Heart left ventricle (tissue), 16 donors: ENCODE results near the gene CPE. TPM values are rescaled to one million over a fixed set of nuclear protein-coding genes. Genes with fewer than 3 reads are reported as not detected.
"Not testable (repeated sequence)": the region's sequence is repeated elsewhere in the genome, so short reads cannot be mapped to it uniquely, and the experiment has no call there.

Experiments used
- ATAC-seq, 4 donors: fragments of 200-7000 bp; cut with Tn5 transposase; one replicate each; pipeline ENCODE4 v1.9.1; 2020 to 2022; ENCODE audit warnings: moderate library complexity in 4 of 4, mild to moderate bottlenecking in 3 of 4, moderate number of reproducible peaks in 1 of 4
- DNase-seq, 5 donors: peaks; one replicate each; pipeline ENCODE4 v3.0.0-alpha.2; 2020
- H3K27ac ChIP-seq, 12 donors: fragments of 200-600 bp; sonication (generic) in 4 of 12; one replicate each; pipeline versions ENCODE4 v1.5.0 to v1.8.0; 2016 to 2022; ENCODE audit warnings: mild to moderate bottlenecking in 2 of 12
- H3K27me3 ChIP-seq, 9 donors: fragments of 200-600 bp; sonication (generic) in 2 of 9; one replicate each; pipeline versions ENCODE4 v1.5.1 to v1.8.0; 2016 to 2022; ENCODE audit warnings: mild to moderate bottlenecking in 3 of 9
- H3K36me3 ChIP-seq, 9 donors: fragments of 200-600 bp; sonication (generic) in 2 of 9; one replicate each; pipeline versions ENCODE4 v1.5.0 to v1.8.0; 2018 to 2022; ENCODE audit warnings: mild to moderate bottlenecking in 2 of 9
- H3K4me1 ChIP-seq, 12 donors: fragments of 200-600 bp; sonication (generic) in 4 of 12; one replicate each; pipeline versions ENCODE4 v1.5.0 to v1.8.0; 2016 to 2022; ENCODE audit warnings: mild to moderate bottlenecking in 3 of 12
- H3K4me3 ChIP-seq, 12 donors: fragments of 200-600 bp; sonication (generic) in 4 of 12; one replicate each; pipeline versions ENCODE4 v1.5.0 to v1.8.0; 2017 to 2022; ENCODE audit warnings: mild to moderate bottlenecking in 9 of 12, moderate library complexity in 4 of 12
- H3K9me3 ChIP-seq, 12 donors: fragments of 200-600 bp; sonication (generic) in 4 of 12; one replicate each; pipeline versions ENCODE4 v1.5.0 to v1.8.0; 2016 to 2022; ENCODE audit warnings: mild to moderate bottlenecking in 1 of 12
- POLR2A ChIP-seq, 2 donors: fragments of 450-650 bp; IDR thresholded peaks; one replicate each; pipeline ENCODE4 v1.6.1; 2017; ENCODE audit warnings: antibody characterized with exemption in 2 of 2, mild to moderate bottlenecking in 2 of 2, moderate library complexity in 2 of 2
- WGBS, 4 donors: extraction: QIAGEN DNeasy Blood & Tissue Kit in 2 of 4; methylation state at CpG; one replicate each; pipeline versions ENCODE4 v1.1.5 to v1.1.7; 2013 to 2018; 5-methylcytosine and 5-hydroxymethylcytosine counted together
- intact Hi-C, 10 donors: fragments of 100-400 bp; cut with DNase I; formaldehyde crosslinking; loops; one replicate each; pipeline versions ENCODE4 v1.11.1 to v1.14.2; 2022
- polyA plus RNA-seq, 2 donors: library from polyadenylated mRNA; stranded (reverse); fragments of 200-250 nt; gene quantifications; one replicate each; pipeline ENCODE4 v1.2.3, GENCODE V29; 2013
- total RNA-seq, 9 donors: library from RNA; depleted of rRNA in 2 of 9; stranded (reverse); fragments of >200 nt in 2 of 9; fragmentation: NEBNext Ultra II Directional in 3 of 9; extraction: Animal tissue kit (Norgen Biotek cat#: 25700) in 3 of 9; gene quantifications; one replicate each; pipeline versions ENCODE4 v1.1.0 to v1.2.4, GENCODE V29; 2016 to 2023
- TF ChIP-seq, protein P1 (sequence below), 12 donors: fragments of 200-600 bp; sonication (generic) in 4 of 12; IDR thresholded peaks; one replicate each; pipeline versions ENCODE4 v1.5.0 to v1.8.0; 2018 to 2022; ENCODE audit warnings: antibody characterized with exemption in 12 of 12, mild to moderate bottlenecking in 5 of 12
- donor health status: ischemic (EF 13 %, LVEDD 7.1; RV severe dilation, severe dysfunction).
- donor health status: healthy with polysubstance abuse.
- donor health status: DM: no; HTN: yes; CAD: no.
- donor health status: DM: no; HTN: no; CAD: no.
- donor health status: ischemic (EF 25% LVEDD 6.9; RV normal size, moderate dysfunction).
- donor health status: ischemic (EF 25% LVEDD 5.7; RV mildly dilated, moderate dysfunction).
- donor health status: healthy.
- donor health status: DM: yes; HTN: yes; CAD: no.
- donor health status: ischemic (EF 35%, LVEDD 5.7; RV mildly dilated, moderate dysfunction).
- donor health status: nonischemic (EF 11% LVEDD 7.7; RV severe dilation, severe dysfunction).
- donor health status: DM: yes; HTN: yes; CAD: no.
- donor health status: PGD.
- donor health status: ischemic (EF 29% LVEDD 5.4; RV normal size, mild dysfunction).
- donor health status: nonischemic (EF 23%, LVEDD 6.1; RV moderate dilation, normal function).

Gene CPE
- total and polyA plus RNA-seq, 11 donors = 13.3 to 115 (median 28.4) TPM

DNA sequence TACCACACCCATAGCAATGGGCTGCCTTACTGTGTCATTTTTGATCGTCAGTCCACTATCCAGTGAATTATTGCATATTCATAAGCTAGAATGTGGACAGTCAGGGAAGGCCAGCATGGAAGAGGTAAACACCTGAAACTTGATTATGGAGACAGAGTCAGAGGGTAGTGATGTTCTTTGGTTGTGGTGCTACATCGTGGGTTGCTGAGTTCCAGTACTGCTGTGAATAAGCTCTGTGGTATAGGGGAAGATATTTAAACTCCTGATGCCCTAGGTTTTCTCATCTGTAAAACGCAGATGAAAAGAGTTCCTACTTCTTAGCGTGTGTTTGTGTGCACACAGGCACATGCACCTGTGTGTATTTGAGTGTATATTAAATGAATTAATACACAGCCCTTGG lies 69.9 kb downstream of the CPE start:
- intact Hi-C loops = no loop called here

DNA sequence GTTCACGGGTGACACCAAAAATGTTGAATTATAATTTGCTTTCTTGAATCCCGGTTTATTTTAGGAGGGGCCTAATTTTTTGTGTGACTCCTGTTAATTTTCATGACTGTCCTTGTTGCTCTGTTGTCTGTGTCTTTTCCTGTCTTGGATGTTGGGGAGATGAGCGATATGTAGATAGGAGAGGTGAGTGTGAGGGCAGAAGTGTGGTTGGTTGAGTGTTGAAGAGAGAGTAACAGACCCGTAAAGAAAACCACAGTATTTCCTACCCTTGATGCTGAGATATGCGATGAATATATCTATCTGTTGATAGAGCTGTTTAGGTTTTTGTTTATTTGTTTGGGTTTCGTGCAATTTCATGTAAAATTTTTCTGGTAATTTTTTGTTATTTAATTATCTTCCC lies 70.5 kb downstream of the CPE start:
- WGBS, 4 donors = 48 to 81% (median 81%) methylated on average over 6 of the region's 6 CpGs
- intact Hi-C loops = no loop called here

More for the DNA sequence above, 69.9 kb downstream of the CPE start:
- Histone ChIP-seq H3K9me3 (no peaks in the 10 kb centered on the region), H3K4me3 (no peak overlapping the region), H3K4me1 (no peaks in the 10 kb centered on the region), H3K36me3 (no peaks in the 10 kb centered on the region), H3K27me3 (no peaks in the 10 kb centered on the region), H3K27ac (no peak overlapping the region)
- TF ChIP-seq, protein P1, sequence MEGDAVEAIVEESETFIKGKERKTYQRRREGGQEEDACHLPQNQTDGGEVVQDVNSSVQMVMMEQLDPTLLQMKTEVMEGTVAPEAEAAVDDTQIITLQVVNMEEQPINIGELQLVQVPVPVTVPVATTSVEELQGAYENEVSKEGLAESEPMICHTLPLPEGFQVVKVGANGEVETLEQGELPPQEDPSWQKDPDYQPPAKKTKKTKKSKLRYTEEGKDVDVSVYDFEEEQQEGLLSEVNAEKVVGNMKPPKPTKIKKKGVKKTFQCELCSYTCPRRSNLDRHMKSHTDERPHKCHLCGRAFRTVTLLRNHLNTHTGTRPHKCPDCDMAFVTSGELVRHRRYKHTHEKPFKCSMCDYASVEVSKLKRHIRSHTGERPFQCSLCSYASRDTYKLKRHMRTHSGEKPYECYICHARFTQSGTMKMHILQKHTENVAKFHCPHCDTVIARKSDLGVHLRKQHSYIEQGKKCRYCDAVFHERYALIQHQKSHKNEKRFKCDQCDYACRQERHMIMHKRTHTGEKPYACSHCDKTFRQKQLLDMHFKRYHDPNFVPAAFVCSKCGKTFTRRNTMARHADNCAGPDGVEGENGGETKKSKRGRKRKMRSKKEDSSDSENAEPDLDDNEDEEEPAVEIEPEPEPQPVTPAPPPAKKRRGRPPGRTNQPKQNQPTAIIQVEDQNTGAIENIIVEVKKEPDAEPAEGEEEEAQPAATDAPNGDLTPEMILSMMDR (IDR thresholded peaks at IDR 0.05) = no peak
- ATAC-seq (no peak), DNase-seq (no peak)
- whole genome bisulfite sequencing, 4 donors = 93 to 96% (median 94%) methylated on average over 4 of the region's 4 CpGs

DNA sequence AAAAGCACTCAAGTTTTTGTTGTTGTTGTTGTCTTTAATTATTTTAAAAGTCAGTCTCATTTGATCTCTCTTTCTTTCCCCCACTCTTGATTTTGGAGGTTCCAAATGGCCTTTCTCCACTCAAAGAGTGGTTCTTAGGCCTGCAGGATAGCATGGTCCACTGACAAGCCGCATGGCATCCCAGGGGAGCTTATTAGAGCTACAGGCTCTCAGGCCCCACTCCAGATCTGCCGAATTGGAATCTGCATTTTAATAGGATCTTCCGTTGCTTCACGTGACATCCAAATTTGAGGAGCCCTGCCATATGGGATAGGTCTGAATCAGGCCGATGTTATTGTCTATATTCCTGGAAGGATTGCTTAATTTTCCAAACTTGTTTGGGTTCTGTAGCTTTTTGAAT lies 72.1 kb downstream of the CPE start:
- Histone ChIP-seq H3K27me3 (no peaks in the 10 kb centered on the region), H3K4me3 (no peak overlapping the region), H3K27ac (no peak overlapping the region), H3K36me3 (no peaks in the 10 kb centered on the region), H3K9me3 (no peaks in the 10 kb centered on the region), H3K4me1 (no peaks in the 10 kb centered on the region)
- ATAC-seq (no peak), DNase-seq (no peak)
- intact Hi-C loops = no loop called here
- WGBS, 4 donors = 67 to 85% (median 78%) methylated on average over 5 of the region's 5 CpGs
- TF ChIP-seq, protein P1 (IDR thresholded peaks at IDR 0.05) = no peak

More for the DNA sequence above, 70.5 kb downstream of the CPE start:
- DNase-seq = no peak
- Histone ChIP-seq H3K36me3 (no peaks in the 10 kb centered on the region), H3K4me1 (no peaks in the 10 kb centered on the region), H3K4me3 (no peak overlapping the region), H3K27me3 (no peaks in the 10 kb centered on the region), H3K9me3 (no peaks in the 10 kb centered on the region), H3K27ac (no peak overlapping the region)
- no peak for ATAC-seq
- TF ChIP-seq, protein P1 (IDR thresholded peaks at IDR 0.05) = no peak
- no peak for TF ChIP-seq POLR2A (IDR thresholded peaks at IDR 0.05)

DNA sequence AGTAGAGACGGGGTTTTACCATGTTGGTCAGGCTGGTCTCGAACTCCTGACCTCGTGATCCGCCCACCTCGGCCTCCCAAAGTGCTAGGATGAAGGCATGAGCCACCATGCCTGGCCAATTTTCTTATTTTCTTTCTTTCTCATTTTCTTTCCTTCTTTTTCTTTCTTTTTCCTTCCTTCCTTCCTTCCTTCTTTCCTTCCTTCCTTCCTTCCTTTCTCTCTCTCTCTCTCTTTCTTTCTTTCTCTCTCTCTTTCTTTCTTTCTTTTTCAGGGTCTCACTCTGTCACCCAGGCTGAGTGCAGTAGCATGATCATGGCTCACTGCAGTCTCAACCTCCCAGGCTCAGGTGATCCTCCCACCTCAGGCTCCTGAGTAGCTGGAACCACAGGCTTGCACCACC lies 74.3 kb downstream of the CPE start:
- H3K4me3 ChIP-seq, H3K27ac ChIP-seq, DNase-seq, H3K36me3 ChIP-seq, ATAC-seq, H3K4me1 ChIP-seq, H3K9me3 ChIP-seq, intact Hi-C loops, H3K27me3 ChIP-seq: not testable (repeated sequence)
- 84 to 91% (median 88%) methylated on average over 5 of the region's 5 CpGs for WGBS, 4 donors

DNA sequence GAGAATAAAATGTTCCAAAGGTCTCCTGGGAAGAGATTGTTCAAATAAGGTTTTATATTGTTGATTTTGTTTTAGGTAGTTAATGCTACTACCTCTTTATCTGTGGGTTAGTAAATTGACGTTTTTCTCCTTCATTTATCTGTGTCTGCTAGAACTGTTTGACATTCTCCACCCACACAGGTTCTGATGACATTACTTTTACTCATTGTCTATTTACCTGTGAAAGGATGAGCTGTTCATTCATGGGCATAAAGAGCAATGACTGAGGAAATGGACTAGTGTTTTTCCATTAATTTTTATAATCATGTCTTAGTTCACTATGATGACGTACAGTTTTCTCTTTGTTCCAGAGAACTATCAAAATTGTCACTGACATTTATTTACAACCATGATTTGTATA lies 75.6 kb downstream of the CPE start:
- no peaks in the 10 kb centered on the region for H3K36me3 ChIP-seq
- H3K27me3 ChIP-seq = no peaks in the 10 kb centered on the region
- 47 to 61% (median 56%) methylated on average over 2 of the region's 2 CpGs for WGBS, 4 donors
- H3K4me3 ChIP-seq = no peak overlapping the region
- H3K4me1 ChIP-seq = peaks cover 0 to 9% (median 0%) of the 10 kb centered on the region in 12 donors
- DNase-seq (no peak), ATAC-seq (no peak)
- H3K9me3 ChIP-seq = no peaks in the 10 kb centered on the region
- intact Hi-C loops = no loop called here
- H3K27ac ChIP-seq = no peak overlapping the region
- no peak for TF ChIP-seq POLR2A (IDR thresholded peaks at IDR 0.05)
- TF ChIP-seq, protein P1 (IDR thresholded peaks at IDR 0.05) = no peak
